Colon (tissue), 2 donors: ENCODE measurements around the gene ZFYVE21.
"Not testable (repeated sequence)": the region's sequence is repeated elsewhere in the genome, so short reads cannot be mapped to it uniquely, and the experiment has no call there.

ENCODE experiments used
- FAIRE-seq: peaks from 2 replicates; lab custom pipeline; 2012; peaks lifted over from hg19 to GRCh38; lab: Jason Lieb, UNC
- donor health status: control.
- donor health status: control.

Gene ZFYVE21

GRCh38 chr14:103715052-103716000 lies at the start of gene ZFYVE21, which contains the start of gene XRCC3:
ZFYVE21 (plus strand) TSS chr14:103715810; CDS start chr14:103715842, 32 bp downstream.
XRCC3 (minus strand) TSS chr14:103715451; CDS start chr14:103711087, 4,364 bp downstream.
- no peak for FAIRE-seq

GRCh38 chr14:103667671-103668070 lies 47.9 kb upstream of the ZFYVE21 start:
- FAIRE-seq: no peak

GRCh38 chr14:103668117-103668516 lies 47.5 kb upstream of the ZFYVE21 start:
- FAIRE-seq: no peak

GRCh38 chr14:103669370-103669769 lies 46.2 kb upstream of the ZFYVE21 start:
- FAIRE-seq: no peak

- no peak for FAIRE-seq
Observed at GRCh38 chr14:103671911-103672310, 43.7 kb upstream of the ZFYVE21 start.

- no peak for FAIRE-seq
Observed at GRCh38 chr14:103675957-103676356, 39.7 kb upstream of the ZFYVE21 start.

GRCh38 chr14:103676881-103677675 lies 38.5 kb upstream of the ZFYVE21 start:
- no peak for FAIRE-seq

- no peak for FAIRE-seq
Observed at GRCh38 chr14:103679351-103679750, 36.3 kb upstream of the ZFYVE21 start.

- no peak for FAIRE-seq
Observed at GRCh38 chr14:103680491-103681231, 34.9 kb upstream of the ZFYVE21 start.

GRCh38 chr14:103683139-103683538 lies 32.5 kb upstream of the ZFYVE21 start:
- no peak for FAIRE-seq

- FAIRE-seq: no peak
Observed at GRCh38 chr14:103684471-103684870, 31.1 kb upstream of the ZFYVE21 start.

GRCh38 chr14:103684871-103685270 lies 30.7 kb upstream of the ZFYVE21 start:
- FAIRE-seq: no peak

GRCh38 chr14:103685276-103686211 lies 30.1 kb upstream of the ZFYVE21 start:
- FAIRE-seq: no peak

GRCh38 chr14:103686831-103687485 lies 28.7 kb upstream of the ZFYVE21 start:
- no peak for FAIRE-seq

- FAIRE-seq: no peak
Observed at GRCh38 chr14:103687712-103688111, 27.9 kb upstream of the ZFYVE21 start.

- FAIRE-seq: no peak
Observed at GRCh38 chr14:103688441-103688840, 27.2 kb upstream of the ZFYVE21 start.

GRCh38 chr14:103688906-103689902 lies 26.4 kb upstream of the ZFYVE21 start:
- no peak for FAIRE-seq

GRCh38 chr14:103690332-103690731 lies 25.3 kb upstream of the ZFYVE21 start:
- no peak for FAIRE-seq

- not testable (repeated sequence) for FAIRE-seq
Observed at GRCh38 chr14:103691655-103692054, 24.0 kb upstream of the ZFYVE21 start.
